PC-9 (cell line): ENCODE measurements around the gene CEP20.

Experiments used
- CTCF ChIP-seq: fragments of 200-600 bp; sonication (generic); conservative IDR thresholded peaks from 2 replicates; pipeline ENCODE4 v1.6.1; 2017; ENCODE audit warnings: mixed run types, antibody characterized with exemption, mild to moderate bottlenecking, moderate library complexity
- EZH2 ChIP-seq: fragments of 200-600 bp; sonication (generic); IDR thresholded peaks from 2 replicates; pipeline ENCODE4 v1.8.0; 2017; ENCODE audit warnings: antibody characterized with exemption, low read depth

GRCh38 chr16:15911198-15911597 lies 22.8 kb upstream of the CEP20 start:
- TF ChIP-seq EZH2 (no peak), CTCF (no peak)
